Vagina (tissue), 2 donors: Measurements from ENCODE around the gene ACMSD. TPM values are rescaled to one million over a fixed set of nuclear protein-coding genes. Genes with fewer than 3 reads are reported as not detected.

ENCODE experiments used
- DNase-seq, 2 donors: peaks; one replicate each; pipeline ENCODE4 v3.0.0-alpha.2; 2017; ENCODE audit errors: extremely low spot score in 2 of 2
- H3K27ac ChIP-seq: fragments of 200-600 bp; sonication (generic); one replicate; pipeline ENCODE4 v1.5.1; 2019
- H3K27me3 ChIP-seq: fragments of 200-600 bp; sonication (generic); one replicate; pipeline ENCODE4 v1.5.1; 2019
- H3K36me3 ChIP-seq, 2 donors: fragments of 200-600 bp; sonication (generic); one replicate each; pipeline ENCODE4 v1.5.1; 2017 to 2019
- H3K4me1 ChIP-seq: fragments of 200-600 bp; sonication (generic); one replicate; pipeline ENCODE4 v1.5.1; 2019
- H3K4me3 ChIP-seq, 2 donors: fragments of 200-600 bp; sonication (generic); 1 replicate in 1 of 2; 2 replicates in 1 of 2; pipeline ENCODE4 v1.5.1; 2016 to 2019
- H3K9me3 ChIP-seq: fragments of 200-600 bp; sonication (generic); one replicate; pipeline ENCODE4 v1.5.1; 2019
- CTCF ChIP-seq, 3 experiments: fragments of 450-650 bp in 2 of 3; fragments of 200-600 bp in 1 of 3; sonication (generic) in 1 of 3; IDR thresholded peaks; one replicate each; pipeline ENCODE4 v1.5.1; 2017 to 2019; ENCODE audit warnings: antibody characterized with exemption in 3 of 3, mild to moderate bottlenecking in 2 of 3, moderate library complexity in 2 of 3
- POLR2A ChIP-seq, 2 donors: fragments of 450-650 bp; IDR thresholded peaks; one replicate each; pipeline ENCODE4 v1.6.1; 2017; ENCODE audit warnings: antibody characterized with exemption in 2 of 2, mild to moderate bottlenecking in 2 of 2, moderate library complexity in 2 of 2
- POLR2AphosphoS5 ChIP-seq, 2 donors: sonication (generic); formaldehyde crosslinking; IDR thresholded peaks; one replicate each; pipeline ENCODE4 v1.9.0; 2017; ENCODE audit warnings: antibody characterized with exemption in 2 of 2, mild to moderate bottlenecking in 2 of 2, low read depth in 1 of 2; ENCODE audit not compliant: insufficient read depth in 1 of 2
- intact Hi-C: fragments of 100-400 bp; cut with DNase I; formaldehyde crosslinking; loops from one replicate; pipeline ENCODE4 v1.15.1; 2023
- total RNA-seq: library from RNA; depleted of rRNA; stranded (reverse); fragments of >200 nt; gene quantifications from one replicate; pipeline ENCODE4 v1.2.3, GENCODE V29; 2016

ACMSD gene
- total RNA-seq, 1 donor from 2014 or later, result not detected

GRCh38 chr2:134861173-134861572 is 22.8 kb downstream of the ACMSD start:
- no peaks in the 10 kb centered on the region for H3K9me3 ChIP-seq
- H3K36me3 ChIP-seq, result no peaks in the 10 kb centered on the region
- H3K4me3 ChIP-seq, result no peak overlapping the region
- DNase-seq, result no peak
- intact Hi-C loops, result no loop called here
- H3K27me3 ChIP-seq, result no peaks in the 10 kb centered on the region
- no peak overlapping the region for H3K27ac ChIP-seq
- H3K4me1 ChIP-seq, result no peaks in the 10 kb centered on the region
- TF ChIP-seq CTCF (IDR thresholded peaks at IDR 0.05) (no peak), POLR2A (IDR thresholded peaks at IDR 0.05) (no peak), POLR2AphosphoS5 (IDR thresholded peaks at IDR 0.05; ENCODE audit: insufficient read depth in 1 of 2, low read depth in 1 of 2) (no peak)

- Histone ChIP-seq H3K9me3 (no peaks in the 10 kb centered on the region), H3K4me3 (no peak overlapping the region), H3K4me1 (no peaks in the 10 kb centered on the region), H3K27ac (no peak overlapping the region), H3K27me3 (no peaks in the 10 kb centered on the region), H3K36me3 (no peaks in the 10 kb centered on the region)
- DNase-seq, result no peak
- TF ChIP-seq POLR2A (IDR thresholded peaks at IDR 0.05) (no peak), CTCF (IDR thresholded peaks at IDR 0.05) (no peak), POLR2AphosphoS5 (IDR thresholded peaks at IDR 0.05; ENCODE audit: insufficient read depth in 1 of 2, low read depth in 1 of 2) (no peak)
- intact Hi-C loops, result no loop called here
These were observed 23.7 kb downstream of the ACMSD start for GRCh38 chr2:134862069-134862468.

- no peaks in the 10 kb centered on the region for H3K27me3 ChIP-seq
- DNase-seq, result no peak
- no peaks in the 10 kb centered on the region for H3K4me1 ChIP-seq
- H3K36me3 ChIP-seq, result no peaks in the 10 kb centered on the region
- H3K9me3 ChIP-seq, result no peaks in the 10 kb centered on the region
- no peak for TF ChIP-seq CTCF (IDR thresholded peaks at IDR 0.05)
- TF ChIP-seq POLR2A (IDR thresholded peaks at IDR 0.05), result no peak
- no peak for TF ChIP-seq POLR2AphosphoS5 (IDR thresholded peaks at IDR 0.05; ENCODE audit: insufficient read depth in 1 of 2, low read depth in 1 of 2)
- intact Hi-C loops, result no loop called here
- H3K4me3 ChIP-seq, result no peak overlapping the region
- H3K27ac ChIP-seq, result no peak overlapping the region
These were observed 24.3 kb downstream of the ACMSD start for GRCh38 chr2:134862674-134863073.

- no peaks in the 10 kb centered on the region for H3K36me3 ChIP-seq
- H3K27ac ChIP-seq, result no peak overlapping the region
- H3K4me1 ChIP-seq, result no peaks in the 10 kb centered on the region
- H3K4me3 ChIP-seq, result no peak overlapping the region
- no peaks in the 10 kb centered on the region for H3K27me3 ChIP-seq
- no peak for DNase-seq
- intact Hi-C loops, result no loop called here
- no peaks in the 10 kb centered on the region for H3K9me3 ChIP-seq
- no peak for TF ChIP-seq CTCF (IDR thresholded peaks at IDR 0.05)
- TF ChIP-seq POLR2A (IDR thresholded peaks at IDR 0.05), result no peak
- no peak for TF ChIP-seq POLR2AphosphoS5 (IDR thresholded peaks at IDR 0.05; ENCODE audit: insufficient read depth in 1 of 2, low read depth in 1 of 2)
These were observed 25.0 kb downstream of the ACMSD start for GRCh38 chr2:134863446-134863845.

- intact Hi-C loops, result no loop called here
- DNase-seq, result no peak
These were observed 26.8 kb downstream of the ACMSD start for GRCh38 chr2:134865067-134865787.

More at GRCh38 chr2:134865067-134865787, 26.8 kb downstream of the ACMSD start:
- Histone ChIP-seq H3K27ac (no peak overlapping the region), H3K36me3 (no peaks in the 10 kb centered on the region), H3K27me3 (no peaks in the 10 kb centered on the region), H3K4me1 (no peaks in the 10 kb centered on the region), H3K9me3 (no peaks in the 10 kb centered on the region), H3K4me3 (no peak overlapping the region)
- no peak for TF ChIP-seq CTCF (IDR thresholded peaks at IDR 0.05)
- no peak for TF ChIP-seq POLR2AphosphoS5 (IDR thresholded peaks at IDR 0.05; ENCODE audit: insufficient read depth in 1 of 2, low read depth in 1 of 2)
- TF ChIP-seq POLR2A (IDR thresholded peaks at IDR 0.05), result no peak
